Activated CD8-positive, alpha-beta T cell treated with anti-CD3 and anti-CD28 coated beads for 36 hours (primary cell): Measurements from ENCODE around the gene ODF2L. TPM values are rescaled to one million over a fixed set of nuclear protein-coding genes. Genes with fewer than 3 reads are reported as not detected.

Experiments used
- ATAC-seq: fragments of 200-7000 bp; cut with Tn5 transposase; one replicate; pipeline ENCODE4 v1.10.0; 2021; ENCODE audit warnings: mild to moderate bottlenecking, moderate library complexity
- CTCF ChIA-PET: fragments of 350-600 bp; sonication (Branson Sonifier 250); formaldehyde crosslinking; loops from one replicate; lab custom pipeline; 2021; ENCODE audit warnings: antibody characterized with exemption; lab: Charles Lee
- POLR2A ChIA-PET: fragments of 350-600 bp; sonication (Branson Sonifier 250); formaldehyde crosslinking; loops from one replicate; lab custom pipeline; 2021; ENCODE audit warnings: antibody characterized with exemption; lab: Charles Lee
- DNase-seq: peaks from one replicate; pipeline ENCODE4 v3.0.0-alpha.2; 2020
- H3K27ac Mint-ChIP-seq: one replicate; pipeline ENCODE4 v1.8.0; 2021; ENCODE audit warnings: mild to moderate bottlenecking, mixed read lengths
- H3K27me3 Mint-ChIP-seq: one replicate; pipeline ENCODE4 v1.8.0; 2021; ENCODE audit warnings: mixed read lengths
- H3K36me3 Mint-ChIP-seq: one replicate; pipeline ENCODE4 v1.8.0; 2021; ENCODE audit warnings: low read depth, mixed read lengths
- H3K4me1 Mint-ChIP-seq: one replicate; pipeline ENCODE4 v1.8.0; 2021; ENCODE audit warnings: low read depth, mixed read lengths
- H3K4me3 Mint-ChIP-seq: one replicate; pipeline ENCODE4 v1.8.0; 2021; ENCODE audit warnings: mild to moderate bottlenecking, moderate library complexity, mixed read lengths
- H3K9me3 Mint-ChIP-seq: one replicate; pipeline ENCODE4 v1.8.0; 2021; ENCODE audit warnings: mixed read lengths
- intact Hi-C: fragments of 100-400 bp; cut with micrococcal nuclease; formaldehyde crosslinking; loops from one replicate; pipeline ENCODE4 v1.10.0; 2022
- total RNA-seq, 2 experiments: library from RNA; stranded (reverse); gene quantifications; one replicate each; pipeline ENCODE4 v1.2.3, GENCODE V29; 2021
- TF ChIP-seq, protein P1 (sequence below): fragments of 200-600 bp; IDR thresholded peaks from one replicate; pipeline ENCODE4 v1.8.0; 2022; ENCODE audit warnings: antibody characterized with exemption, mild to moderate bottlenecking

The ODF2L gene
- total RNA-seq, 2 experiments from 2014 or later, result 21.7 to 23.8 TPM

DNA sequence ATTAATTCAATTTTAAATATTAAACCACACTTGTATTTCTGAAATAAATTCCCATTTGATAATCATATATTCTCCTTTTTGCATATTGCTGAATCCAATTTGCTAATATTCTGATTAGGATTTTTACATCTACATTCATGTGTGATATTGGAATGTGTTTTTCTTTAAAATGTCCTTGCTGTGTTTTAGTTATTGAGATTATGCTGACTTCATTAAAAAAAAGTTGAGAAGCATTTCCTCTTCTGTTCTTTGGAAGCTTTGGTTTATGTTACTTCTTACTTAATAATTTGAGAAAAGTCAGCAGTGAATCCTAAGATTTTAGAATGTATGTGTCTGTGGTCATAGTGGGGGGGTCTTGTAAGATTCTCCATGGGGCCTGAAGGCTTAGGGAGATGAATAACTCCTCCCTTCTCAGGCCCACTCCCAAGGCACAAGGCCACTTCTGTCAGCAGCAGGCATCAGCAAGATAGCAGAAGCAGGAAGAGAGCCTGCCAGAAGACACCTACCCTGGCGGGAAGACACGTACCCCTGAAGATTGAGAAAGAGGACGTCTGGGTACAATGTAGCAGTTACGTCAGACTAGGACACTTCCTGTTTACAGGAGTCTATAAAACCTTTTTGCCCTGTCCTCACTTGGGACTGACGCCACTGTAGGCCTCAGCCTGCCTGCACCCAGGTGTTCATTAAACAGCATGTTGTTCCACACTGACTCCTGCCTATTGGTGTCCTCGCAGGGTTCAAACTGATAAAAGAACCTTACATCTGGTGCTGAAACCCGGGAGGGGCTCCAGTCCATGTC, 56.9 kb downstream of the ODF2L start:
- intact Hi-C loops, result no loop called here
- no peak for ATAC-seq
- no peak for DNase-seq
- no peaks in the 10 kb centered on the region for H3K27me3 Mint-ChIP-seq
- H3K9me3 Mint-ChIP-seq, result peaks cover 3% of the 10 kb centered on the region
- H3K4me1 Mint-ChIP-seq, result no peaks in the 10 kb centered on the region
- POLR2A ChIA-PET, result no interaction called here
- H3K27ac Mint-ChIP-seq, result no peak overlapping the region
- no peaks in the 10 kb centered on the region for H3K36me3 Mint-ChIP-seq
- TF ChIP-seq, protein P1, sequence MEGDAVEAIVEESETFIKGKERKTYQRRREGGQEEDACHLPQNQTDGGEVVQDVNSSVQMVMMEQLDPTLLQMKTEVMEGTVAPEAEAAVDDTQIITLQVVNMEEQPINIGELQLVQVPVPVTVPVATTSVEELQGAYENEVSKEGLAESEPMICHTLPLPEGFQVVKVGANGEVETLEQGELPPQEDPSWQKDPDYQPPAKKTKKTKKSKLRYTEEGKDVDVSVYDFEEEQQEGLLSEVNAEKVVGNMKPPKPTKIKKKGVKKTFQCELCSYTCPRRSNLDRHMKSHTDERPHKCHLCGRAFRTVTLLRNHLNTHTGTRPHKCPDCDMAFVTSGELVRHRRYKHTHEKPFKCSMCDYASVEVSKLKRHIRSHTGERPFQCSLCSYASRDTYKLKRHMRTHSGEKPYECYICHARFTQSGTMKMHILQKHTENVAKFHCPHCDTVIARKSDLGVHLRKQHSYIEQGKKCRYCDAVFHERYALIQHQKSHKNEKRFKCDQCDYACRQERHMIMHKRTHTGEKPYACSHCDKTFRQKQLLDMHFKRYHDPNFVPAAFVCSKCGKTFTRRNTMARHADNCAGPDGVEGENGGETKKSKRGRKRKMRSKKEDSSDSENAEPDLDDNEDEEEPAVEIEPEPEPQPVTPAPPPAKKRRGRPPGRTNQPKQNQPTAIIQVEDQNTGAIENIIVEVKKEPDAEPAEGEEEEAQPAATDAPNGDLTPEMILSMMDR, result no peak
- H3K4me3 Mint-ChIP-seq, result no peak overlapping the region
- CTCF ChIA-PET, result no interaction called here

DNA sequence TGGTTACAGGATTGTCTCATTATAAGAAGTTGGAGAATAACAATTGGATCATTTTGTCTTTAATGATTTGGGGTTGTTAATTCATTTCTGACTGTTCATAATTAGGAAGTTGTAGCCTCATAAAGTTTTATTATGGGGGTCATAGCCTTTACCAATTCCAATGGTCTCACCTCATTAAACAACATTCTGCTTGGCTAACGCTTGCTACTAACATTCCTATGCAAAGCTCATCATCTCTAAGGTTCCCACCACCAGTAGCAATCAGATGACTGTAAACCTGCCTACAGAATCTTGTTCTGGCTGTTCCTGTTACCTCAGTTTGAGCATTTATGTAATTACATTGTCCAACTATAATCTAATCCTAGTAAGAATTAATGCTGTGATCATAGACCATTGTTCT, 60.2 kb downstream of the ODF2L start:
- H3K36me3 Mint-ChIP-seq, result no peaks in the 10 kb centered on the region
- no peaks in the 10 kb centered on the region for H3K4me1 Mint-ChIP-seq
- ChIA-PET POLR2A (no interaction called here), CTCF (no interaction called here)
- DNase-seq, result no peak
- TF ChIP-seq, protein P1, result no peak
- peaks cover 5% of the 10 kb centered on the region for H3K27me3 Mint-ChIP-seq
- no peaks in the 10 kb centered on the region for H3K9me3 Mint-ChIP-seq
- no peak overlapping the region for H3K4me3 Mint-ChIP-seq
- intact Hi-C loops, result no loop called here
- no peak for ATAC-seq
- H3K27ac Mint-ChIP-seq, result no peak overlapping the region

DNA sequence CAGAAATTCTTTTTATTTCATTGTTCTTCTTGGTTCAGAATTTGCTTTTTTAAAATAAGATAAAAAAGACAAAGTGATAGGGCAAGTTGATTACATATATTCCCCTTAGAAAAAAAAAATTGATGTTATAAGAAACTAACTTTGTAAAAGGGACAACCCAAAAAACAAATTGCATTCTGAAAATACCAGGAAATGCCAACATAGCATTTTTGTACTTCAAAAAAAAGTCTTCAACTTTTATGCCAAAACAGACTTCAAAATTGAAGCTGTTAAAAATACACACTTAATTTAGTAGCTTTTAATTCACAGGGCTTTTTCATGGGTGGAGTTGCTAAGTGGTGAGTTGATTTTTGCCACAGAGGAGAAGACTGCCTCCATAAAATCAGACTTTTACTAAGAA, 70.9 kb downstream of the ODF2L start:
- DNase-seq (no peak), ATAC-seq (no peak)
- Mint-ChIP-seq H3K4me1 (no peaks in the 10 kb centered on the region), H3K27me3 (peaks cover 2% of the 10 kb centered on the region), H3K27ac (no peak overlapping the region), H3K36me3 (no peaks in the 10 kb centered on the region), H3K9me3 (no peaks in the 10 kb centered on the region), H3K4me3 (no peak overlapping the region)
- POLR2A ChIA-PET, result no interaction called here
- TF ChIP-seq, protein P1, result no peak
- intact Hi-C loops, result no loop called here
- CTCF ChIA-PET, result interaction anchor here (1.1 kb wide), 1 partner anchor 17 kb away, joined by 3 read pairs; no protein-coding TSS in a partner anchor

DNA sequence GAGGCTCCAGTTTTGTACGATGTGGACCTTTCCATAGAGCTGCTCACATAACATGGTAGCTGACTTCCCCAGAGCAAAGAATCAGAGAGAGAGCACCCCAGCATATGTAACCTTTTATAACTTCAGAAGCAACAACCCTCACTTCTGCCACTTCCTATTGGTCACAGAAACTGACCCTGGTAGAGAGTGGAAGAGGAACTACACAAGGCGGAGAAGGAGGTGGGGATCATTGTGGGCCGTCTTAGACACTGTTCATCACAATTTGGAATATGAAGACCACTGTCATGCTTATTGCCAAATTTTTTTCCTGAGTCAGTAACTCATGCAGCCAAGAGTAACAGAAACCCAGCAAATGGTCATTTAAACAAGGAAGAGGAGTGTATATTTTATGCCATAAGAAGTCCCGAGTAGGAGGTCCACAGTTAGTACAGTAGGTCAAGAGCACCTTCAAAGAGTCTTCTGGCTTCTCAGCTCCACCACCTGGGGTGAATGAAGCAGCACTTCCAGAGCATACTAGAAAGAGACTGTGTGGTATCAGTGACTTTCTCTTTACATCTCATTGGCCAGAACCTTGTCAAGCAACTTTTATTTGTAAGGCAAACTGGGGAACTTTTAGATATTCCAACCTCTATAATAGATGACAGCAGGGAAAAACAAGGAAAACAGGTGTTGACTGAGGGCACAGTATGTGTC, 71.8 kb downstream of the ODF2L start:
- Mint-ChIP-seq H3K27ac (no peak overlapping the region), H3K36me3 (no peaks in the 10 kb centered on the region), H3K9me3 (no peaks in the 10 kb centered on the region), H3K4me3 (no peak overlapping the region), H3K4me1 (no peaks in the 10 kb centered on the region), H3K27me3 (no peaks in the 10 kb centered on the region)
- CTCF ChIA-PET, result interaction anchor here (1.1 kb wide), 1 partner anchor 16 kb away, joined by 3 read pairs; no protein-coding TSS in a partner anchor
- no peak for ATAC-seq
- POLR2A ChIA-PET, result no interaction called here
- intact Hi-C loops, result no loop called here
- no peak for DNase-seq
- TF ChIP-seq, protein P1, result no peak

DNA sequence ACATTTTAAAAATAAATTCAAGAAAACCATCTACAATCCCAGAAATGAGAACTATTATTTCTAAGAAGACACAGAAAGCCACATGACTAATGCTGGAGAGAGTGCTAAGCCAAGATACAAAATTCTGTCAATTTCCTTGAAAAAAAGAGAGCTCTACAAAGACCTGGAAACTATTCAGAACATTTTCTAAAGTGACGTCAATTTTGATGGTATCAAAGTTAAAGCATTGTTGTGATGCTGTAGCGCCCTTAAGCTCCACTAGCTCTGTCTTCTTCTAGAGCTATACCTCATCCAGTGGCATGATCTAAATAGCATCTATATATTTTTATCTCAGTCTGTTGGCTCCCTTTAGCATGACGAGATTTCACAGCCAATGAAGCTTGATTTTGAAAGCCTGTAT, 73.9 kb downstream of the ODF2L start:
- H3K27ac Mint-ChIP-seq, result no peak overlapping the region
- H3K36me3 Mint-ChIP-seq, result no peaks in the 10 kb centered on the region
- DNase-seq, result no peak
- ChIA-PET CTCF (no interaction called here), POLR2A (no interaction called here)
- intact Hi-C loops, result no loop called here
- no peaks in the 10 kb centered on the region for H3K27me3 Mint-ChIP-seq
- H3K4me1 Mint-ChIP-seq, result no peaks in the 10 kb centered on the region
- H3K9me3 Mint-ChIP-seq, result no peaks in the 10 kb centered on the region
- H3K4me3 Mint-ChIP-seq, result no peak overlapping the region
- TF ChIP-seq, protein P1, result no peak
- no peak for ATAC-seq
